Epithelial cell of prostate (primary cell): Measurements from ENCODE around the gene CFAP68.
A peak's percentile ranks its signal among the peaks of the same experiment; 100 is the strongest.
"Not testable (repeated sequence)": the region's sequence is repeated elsewhere in the genome, so short reads cannot be mapped to it uniquely, and the experiment has no call there.

Experiments
- DNase-seq: peaks from one replicate; pipeline ENCODE4 v3.0.0-alpha.2; 2011; ENCODE audit warnings: low read depth, low spot score
- H3K27ac ChIP-seq: fragments of 450-650 bp; 2 replicates; pipeline ENCODE4 v1.5.1; 2017; ENCODE audit warnings: mild to moderate bottlenecking

CFAP68 gene

GRCh38 chr11:111870113-111870512, 9.2 kb upstream of the CFAP68 start:
- DNase-seq = no peak
- H3K27ac ChIP-seq = peak overlapping the region; percentile 63

- no peak for DNase-seq
- H3K27ac ChIP-seq = peak overlapping the region; percentile 63
These were observed 8.8 kb upstream of the CFAP68 start for GRCh38 chr11:111870522-111870885.

- H3K27ac ChIP-seq = peak within 1 kb of the TSS; percentile 63
- no peak for DNase-seq
These were observed 8.3 kb upstream of the CFAP68 start, which contains the start of gene ALG9 for GRCh38 chr11:111870886-111871692. TSS of gene ALG9 (minus strand) at chr11:111871581. CDS start at chr11:111871482, 99 bp downstream.

- H3K27ac ChIP-seq = peak overlapping the region; percentile 63
- DNase-seq = no peak
These were observed 7.6 kb upstream of the CFAP68 start for GRCh38 chr11:111871693-111872161.

- peak overlapping the region; percentile 95 for H3K27ac ChIP-seq
- DNase-seq = no peak
These were observed 924 bp upstream of the CFAP68 start for GRCh38 chr11:111878385-111878848.

- DNase-seq = no peak
These were observed 258 bp downstream of the CFAP68 start for GRCh38 chr11:111879637-111879960.

GRCh38 chr11:111882202-111882601, 2.9 kb downstream of the CFAP68 start:
- DNase-seq = no peak
- no peak overlapping the region for H3K27ac ChIP-seq

More at GRCh38 chr11:111879637-111879960, 258 bp downstream of the CFAP68 start:
- peak overlapping the region; percentile 95 for H3K27ac ChIP-seq

GRCh38 chr11:111885053-111885452, 5.7 kb downstream of the CFAP68 start:
- H3K27ac ChIP-seq, DNase-seq: not testable (repeated sequence)

GRCh38 chr11:111886032-111886431, 6.7 kb downstream of the CFAP68 start:
- no peak for DNase-seq
- no peak overlapping the region for H3K27ac ChIP-seq

GRCh38 chr11:111886844-111887243, 7.5 kb downstream of the CFAP68 start:
- no peak for DNase-seq
- no peak overlapping the region for H3K27ac ChIP-seq

- H3K27ac ChIP-seq = no peak overlapping the region
- DNase-seq = no peak
These were observed 26.1 kb downstream of the CFAP68 start for GRCh38 chr11:111905411-111905810.

- no peak overlapping the region for H3K27ac ChIP-seq
- no peak for DNase-seq
These were observed 27.3 kb downstream of the CFAP68 start for GRCh38 chr11:111906680-111907079.

- DNase-seq = no peak
- no peak overlapping the region for H3K27ac ChIP-seq
These were observed 29.4 kb downstream of the CFAP68 start for GRCh38 chr11:111908639-111909305.

GRCh38 chr11:111909378-111909777, 30.0 kb downstream of the CFAP68 start:
- DNase-seq = no peak
- no peak overlapping the region for H3K27ac ChIP-seq

GRCh38 chr11:111910676-111911562, 31.6 kb downstream of the CFAP68 start:
- peak overlapping the region; percentile 65 for H3K27ac ChIP-seq
- no peak for DNase-seq

GRCh38 chr11:111911563-111912401, 32.4 kb downstream of the CFAP68 start, which contains the start of gene CRYAB:
TSS of gene CRYAB (minus strand) at chr11:111911770. CDS start at chr11:111911724, 46 bp downstream.
- DNase-seq = peak; percentile 97
- H3K27ac ChIP-seq = peak within 1 kb of the TSS; percentile 65

GRCh38 chr11:111912535-111912934, 33.2 kb downstream of the CFAP68 start, which contains the start of gene HSPB2:
TSS of gene HSPB2 (plus strand) at chr11:111912734. CDS start at chr11:111912830, 96 bp downstream.
- no peak for DNase-seq
- H3K27ac ChIP-seq = peak within 1 kb of the TSS; percentile 65

- no peak for DNase-seq
- no peak overlapping the region for H3K27ac ChIP-seq
These were observed 33.9 kb downstream of the CFAP68 start for GRCh38 chr11:111913031-111913861.
